Measurements from ENCODE around the gene DNAJC5. TPM values are rescaled to one million over a fixed set of nuclear protein-coding genes. Genes with fewer than 3 reads are reported as not detected.

DNAJC5 gene
- total and polyA plus RNA-seq, 2 donors (not counting 1 experiment from before 2014, with no cell fraction given) = 12.2 to 33.3 TPM

GRCh38 chr20:63979229-63979556 lies 84.3 kb downstream of the DNAJC5 start:
- TF ChIP-seq EZH2 (IDR thresholded peaks at IDR 0.05; ENCODE audit: borderline replicate concordance, insufficient read depth, low read depth, low read length, poor library complexity, severe bottlenecking) (no peak), CTCF (IDR thresholded peaks at IDR 0.05) (no peak)
- intact Hi-C loops (cut with micrococcal nuclease) = no loop called here
- Mint-ChIP-seq H3K4me3 (peak overlapping the region; percentile 83), H3K9me3 (ENCODE audit: insufficient read depth) (no peaks in the 10 kb centered on the region), H3K27ac (peak overlapping the region; percentile 89), H3K4me1 (peaks cover 49% of the 10 kb centered on the region), H3K27me3 (no peaks in the 10 kb centered on the region)
- DNase-seq (no peak), ATAC-seq (ENCODE audit: low read depth) (no peak)
- Histone ChIP-seq H3K4me3 (ENCODE audit: control extremely low read depth in 1 of 5, extremely low read depth in 1 of 5, insufficient read depth in 1 of 5, low read depth in 2 of 5, low read length in 4 of 5) (peak overlapping the region in 4 of 5 experiments; percentile 53 to 85 (median 76)), H3K4me1 (ENCODE audit: control insufficient read depth in 2 of 2, insufficient read depth in 2 of 2, low read length in 2 of 2) (peaks cover 30 to 46% of the 10 kb centered on the region in 2 donors), H3K4me2 (replicated peaks; ENCODE audit: low read depth, low read length, poor library complexity, severe bottlenecking) (peak overlapping the region; percentile 93), H3K9me3 (ENCODE audit: control extremely low read depth in 1 of 3, control insufficient read depth in 2 of 3, insufficient read depth in 1 of 3, low read length in 2 of 3) (no peaks in the 10 kb centered on the region), H3K9ac (ENCODE audit: low read length) (peak overlapping the region; percentile 76), H2AFZ (ENCODE audit: insufficient read depth, low read depth, low read length, poor library complexity, severe bottlenecking) (peak overlapping the region; percentile 80), H3K36me3 (replicated peaks in 1 of 2; ENCODE audit: control extremely low read depth in 1 of 2, control insufficient read depth in 1 of 2, extremely low read depth in 1 of 2, insufficient read depth in 2 of 2, low read length in 1 of 2) (peaks cover 0 to 15% of the 10 kb centered on the region in 2 experiments), H3K27me3 (replicated peaks in 1 of 4; ENCODE audit: control extremely low read depth in 1 of 4, control insufficient read depth in 3 of 4, insufficient read depth in 4 of 4, low read length in 3 of 4) (no peaks in the 10 kb centered on the region), H4K20me1 (ENCODE audit: control insufficient read depth, insufficient read depth, low read length, poor library complexity, severe bottlenecking) (peaks cover 32% of the 10 kb centered on the region), H3K27ac (ENCODE audit: low read length in 2 of 2) (peak overlapping the region; percentile 37 to 81), H3K79me2 (ENCODE audit: control insufficient read depth, insufficient read depth, low read length) (peaks cover 27% of the 10 kb centered on the region)
- WGBS (ENCODE audit: insufficient coverage) = under 1% methylated on average over 47 of the region's 47 CpGs
- ChIA-PET CTCF (interaction anchor here (0.6 to 2.3 kb wide), 8 partner anchors 23 to 442 kb away, joined by 3 to 25 read pairs (median 6); partner anchors contain the start of genes LKAAEAR1, OPRL1, PTK6 and RGS19), POLR2A (interaction anchor here (0.7 to 2.3 kb wide), 9 partner anchors 23 to 483 kb away, joined by 3 to 12 read pairs (median 5); partner anchors contain the start of genes DNAJC5, OPRL1, PPDPF and RGS19)

Data from B cell (primary cell).